Activated naive CD4-positive, alpha-beta T cell (primary cell): Measurements from ENCODE around the gene JMJD1C.

Experiments used
- DNase-seq, 4 experiments: peaks; one replicate each; lab custom pipeline; 2025; lab: John Stamatoyannopoulos, UW

The JMJD1C gene

DNA sequence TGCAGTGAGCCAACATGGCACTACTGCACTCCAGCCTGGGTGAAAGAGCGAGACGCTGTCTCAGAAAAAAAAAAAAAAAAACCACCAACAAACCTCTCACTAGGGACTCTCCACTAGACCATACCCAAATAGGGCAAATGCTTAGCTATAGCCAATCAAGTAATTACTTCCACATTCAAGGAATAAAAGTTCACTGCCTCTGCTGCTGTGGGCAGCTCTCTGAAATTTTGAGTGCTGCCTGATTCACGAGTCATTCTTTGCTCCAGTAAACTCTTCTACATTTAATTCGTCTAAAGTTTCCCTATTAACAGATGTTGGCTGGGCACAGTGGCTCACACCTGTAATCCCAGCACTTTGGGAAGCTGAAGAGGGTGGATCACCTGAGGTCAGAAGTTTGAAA is 337.3 kb downstream of the JMJD1C start:
- no peak for DNase-seq

DNA sequence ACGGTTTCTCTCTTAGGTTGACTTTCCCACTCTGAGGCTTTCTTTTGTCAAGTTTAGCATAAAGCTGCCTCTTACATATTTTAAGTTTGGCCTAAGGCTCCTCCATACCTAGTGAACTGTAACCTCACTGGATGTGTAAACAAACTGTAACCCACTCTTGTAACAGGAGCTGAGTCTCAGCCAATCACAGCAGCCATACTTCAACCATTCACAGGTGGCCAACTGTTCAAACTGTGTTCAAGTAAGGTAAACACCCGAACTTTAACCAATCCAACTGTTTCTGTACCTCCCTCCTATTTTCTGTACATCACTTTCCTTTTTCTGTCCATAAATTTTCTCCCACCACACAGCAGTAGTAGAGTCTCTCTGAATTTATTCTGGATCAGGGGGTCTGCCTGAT is 340.3 kb downstream of the JMJD1C start:
- DNase-seq: no peak

DNA sequence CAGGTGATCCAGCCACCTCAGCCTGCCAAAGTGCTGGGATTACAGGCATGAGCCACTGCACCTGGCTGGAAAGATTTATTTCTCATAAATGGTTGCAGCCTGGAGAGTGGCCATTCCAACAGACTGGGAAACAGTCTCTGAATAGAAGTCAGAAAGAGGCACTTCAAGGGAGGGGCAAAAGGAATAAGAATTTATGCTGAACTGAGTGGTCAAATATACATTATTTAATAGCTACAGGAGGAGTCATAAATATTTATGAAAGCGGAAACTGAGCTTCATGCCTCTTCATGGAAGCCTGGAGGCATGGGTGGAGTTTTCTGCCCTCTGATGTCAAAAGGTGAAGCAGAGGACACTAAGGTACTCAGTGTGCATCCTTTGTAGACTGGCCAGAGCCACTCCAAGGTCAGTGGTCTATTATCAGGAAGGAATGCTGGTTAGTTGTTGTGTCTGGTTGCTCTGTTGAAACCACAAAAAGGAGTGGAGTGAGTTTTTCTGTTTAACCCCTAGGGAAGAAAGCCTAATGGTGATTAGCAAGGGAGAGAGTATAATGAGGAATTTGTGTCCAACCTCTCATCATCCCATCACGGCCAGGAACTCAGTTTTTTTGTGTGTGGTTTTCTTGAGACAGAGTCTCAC is 341.9 kb downstream of the JMJD1C start:
- no peak for DNase-seq

DNA sequence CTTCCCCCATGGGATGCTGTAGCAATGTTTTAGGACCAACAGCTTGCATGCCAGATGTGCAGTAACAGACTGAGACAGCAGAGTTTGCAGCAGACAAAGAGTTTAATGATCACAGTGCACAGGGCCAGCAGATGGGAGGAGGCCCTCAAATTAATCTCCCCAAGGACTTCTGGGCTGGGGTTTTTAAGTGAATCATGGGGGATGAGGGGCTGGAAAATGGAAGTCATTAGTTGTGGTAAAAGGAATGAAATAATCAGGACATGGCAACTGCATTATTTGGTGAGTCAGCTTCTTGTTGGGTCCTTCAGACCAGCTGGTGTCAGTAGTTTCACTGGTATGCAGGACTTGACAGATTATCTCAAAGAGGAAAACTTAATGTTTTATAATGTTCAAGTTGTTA is 345.2 kb downstream of the JMJD1C start:
- DNase-seq: no peak

DNA sequence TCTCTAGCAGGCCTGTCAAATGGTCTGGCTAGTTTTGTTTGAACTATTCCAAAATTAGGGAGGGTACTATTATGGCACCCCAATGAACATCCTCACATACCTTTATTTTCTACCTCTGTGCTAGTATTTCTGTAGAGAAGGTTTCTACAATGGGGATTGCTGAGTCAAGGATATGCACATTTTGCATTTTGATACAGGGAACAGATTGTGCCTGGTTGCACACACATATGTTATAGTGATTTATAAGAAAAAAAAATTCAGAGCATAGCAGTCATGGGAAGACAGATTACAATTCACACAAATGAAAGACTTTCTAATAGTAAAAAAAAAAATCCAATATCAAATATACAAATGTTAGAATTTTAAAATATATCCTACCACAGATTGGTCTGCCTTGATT is 346.7 kb downstream of the JMJD1C start:
- DNase-seq: no peak
